ENCODE measurements around the gene NPM3.

Gene NPM3

GRCh38 chr10:101749047-101750016 lies 33.9 kb downstream of the NPM3 start:
- DNase-seq, result no peak

GRCh38 chr10:101748496-101748895 lies 34.8 kb downstream of the NPM3 start:
- no peak for DNase-seq

GRCh38 chr10:101745074-101745696 lies 38.1 kb downstream of the NPM3 start:
- no peak for DNase-seq

- no peak for DNase-seq
Observed at GRCh38 chr10:101744267-101744666, 39.0 kb downstream of the NPM3 start.

GRCh38 chr10:101741938-101742337 lies 41.3 kb downstream of the NPM3 start:
- DNase-seq, result no peak

- no peak for DNase-seq
Observed at GRCh38 chr10:101736666-101737065, 46.6 kb downstream of the NPM3 start.

- DNase-seq, result no peak
Observed at GRCh38 chr10:101732096-101732495, 51.1 kb downstream of the NPM3 start.
